Measurements from ENCODE around the gene NDEL1. TPM values are rescaled to one million over a fixed set of nuclear protein-coding genes. Genes with fewer than 3 reads are reported as not detected.

NDEL1 gene
- total RNA-seq, 1 experiment from 2014 or later: 78.4 TPM

- no TSS peak for BruUV-seq (replicated peaks)
- CTCF ChIA-PET: interaction anchor here (0.5 kb wide), 1 partner anchor 16 kb away, joined by 7 read pairs; no protein-coding TSS in a partner anchor
Measured at GRCh38 chr17:8441690-8442089, 6.0 kb downstream of the NDEL1 start.

GRCh38 chr17:8442310-8442709 is 6.6 kb downstream of the NDEL1 start:
- Histone ChIP-seq H3K36me3 (ENCODE audit: low read depth) (peaks cover 4% of the 10 kb centered on the region; the same call in 1 of the 2 replicates), H3K4me3 (no peak overlapping the region), H3K9me3 (ENCODE audit: insufficient read depth, low read depth) (no peaks in the 10 kb centered on the region), H4K20me1 (ENCODE audit: insufficient read depth) (peaks cover 19% of the 10 kb centered on the region), H3K4me1 (replicated peaks; ENCODE audit: insufficient read depth) (peaks cover 4% of the 10 kb centered on the region; the same call in 1 of the 2 replicates), H2AFZ (no peak overlapping the region), H3K4me2 (no peak overlapping the region), H3F3A (ENCODE audit: insufficient read depth, low read depth) (no peaks in the 10 kb centered on the region; the same call in 1 of the 2 replicates), H3K79me2 (ENCODE audit: low read depth) (peaks cover 52% of the 10 kb centered on the region), H3K27me3 (ENCODE audit: insufficient read depth, low read depth) (no peaks in the 10 kb centered on the region), H3K9me2 (ENCODE audit: insufficient read depth) (no peaks in the 10 kb centered on the region), H3K27ac (no peak overlapping the region)
- no peak for TF ChIP-seq EZH2 (IDR thresholded peaks at IDR 0.05; ENCODE audit: low read depth)
- no peak for TF ChIP-seq CTCF (conservative IDR thresholded peaks at IDR 0.05)
- ChIA-PET CTCF (interaction anchor here (0.7 kb wide), 1 partner anchor 110 kb away, joined by 3 read pairs; no protein-coding TSS in a partner anchor), POLR2A (ENCODE audit: unreplicated experiment) (no interaction called here)
- BruUV-seq (replicated peaks): no TSS peak
- intact Hi-C loops (cut with micrococcal nuclease; ENCODE audit: unreplicated experiment): no loop called here
- DNase-seq: no peak

More at GRCh38 chr17:8441690-8442089, 6.0 kb downstream of the NDEL1 start:
- DNase-seq: no peak
- Histone ChIP-seq H2AFZ (no peak overlapping the region), H3K9me2 (ENCODE audit: insufficient read depth) (no peaks in the 10 kb centered on the region), H3K36me3 (ENCODE audit: low read depth) (peaks cover 4% of the 10 kb centered on the region; the same call in 1 of the 2 replicates), H3K27ac (no peak overlapping the region), H3K4me3 (no peak overlapping the region), H3K4me2 (no peak overlapping the region), H3K27me3 (ENCODE audit: insufficient read depth, low read depth) (no peaks in the 10 kb centered on the region), H4K20me1 (ENCODE audit: insufficient read depth) (peaks cover 20% of the 10 kb centered on the region), H3K79me2 (ENCODE audit: low read depth) (peaks cover 58% of the 10 kb centered on the region), H3K9me3 (ENCODE audit: insufficient read depth, low read depth) (no peaks in the 10 kb centered on the region), H3F3A (ENCODE audit: insufficient read depth, low read depth) (peaks cover 2% of the 10 kb centered on the region; the same call in 1 of the 2 replicates), H3K4me1 (replicated peaks; ENCODE audit: insufficient read depth) (peaks cover 9% of the 10 kb centered on the region; the same call in 1 of the 2 replicates)
- POLR2A ChIA-PET (ENCODE audit: unreplicated experiment): no interaction called here
- intact Hi-C loops (cut with micrococcal nuclease; ENCODE audit: unreplicated experiment): no loop called here
- TF ChIP-seq CTCF (conservative IDR thresholded peaks at IDR 0.05): no peak
- TF ChIP-seq EZH2 (IDR thresholded peaks at IDR 0.05; ENCODE audit: low read depth): no peak

GRCh38 chr17:8443756-8444155 is 8.1 kb downstream of the NDEL1 start:
- H3K36me3 ChIP-seq (ENCODE audit: low read depth): peaks cover 4% of the 10 kb centered on the region; the same call in 1 of the 2 replicates

More at GRCh38 chr17:8443756-8444155, 8.1 kb downstream of the NDEL1 start:
- no peak overlapping the region for H3K4me2 ChIP-seq
- no peak for DNase-seq
- BruUV-seq (replicated peaks): no TSS peak
- no peak for TF ChIP-seq CTCF (conservative IDR thresholded peaks at IDR 0.05)
- no peak for TF ChIP-seq EZH2 (IDR thresholded peaks at IDR 0.05; ENCODE audit: low read depth)
- H3K9me3 ChIP-seq (ENCODE audit: insufficient read depth, low read depth): no peaks in the 10 kb centered on the region
- ChIA-PET POLR2A (ENCODE audit: unreplicated experiment) (no interaction called here), CTCF (no interaction called here)
- H3K27ac ChIP-seq: no peak overlapping the region
- intact Hi-C loops (cut with micrococcal nuclease; ENCODE audit: unreplicated experiment): no loop called here
- H3K79me2 ChIP-seq (ENCODE audit: low read depth): peaks cover 38% of the 10 kb centered on the region
- H3F3A ChIP-seq (ENCODE audit: insufficient read depth, low read depth): no peaks in the 10 kb centered on the region; the same call in 1 of the 2 replicates
- no peak overlapping the region for H2AFZ ChIP-seq
- H4K20me1 ChIP-seq (ENCODE audit: insufficient read depth): peaks cover 19% of the 10 kb centered on the region
- H3K9me2 ChIP-seq (ENCODE audit: insufficient read depth): no peaks in the 10 kb centered on the region
- H3K27me3 ChIP-seq (ENCODE audit: insufficient read depth, low read depth): no peaks in the 10 kb centered on the region
- H3K4me1 ChIP-seq (replicated peaks; ENCODE audit: insufficient read depth): no peaks in the 10 kb centered on the region
- H3K4me3 ChIP-seq: no peak overlapping the region
